ENCODE measurements around the gene ADD3. TPM values are rescaled to one million over a fixed set of nuclear protein-coding genes. Genes with fewer than 3 reads are reported as not detected.

Gene ADD3
- total RNA-seq, 2 donors from 2014 or later, result 183 to 241 TPM

GRCh38 chr10:110184398-110184797 is 176.6 kb downstream of the ADD3 start:
- no peak for DNase-seq
- H3K4me1 ChIP-seq (ENCODE audit: control insufficient read depth, insufficient read depth, low read length), result peaks cover 4% of the 10 kb centered on the region
- H3K9ac ChIP-seq (ENCODE audit: extremely low read depth, low read length, poor library complexity, severe bottlenecking), result no peak overlapping the region
- no peak overlapping the region for H3K4me3 ChIP-seq (ENCODE audit: low read length)
- no peak overlapping the region for H3K27ac Mint-ChIP-seq
- 76 to 90% methylated on average over 3 to 6 of the region's 6 CpGs for WGBS, 2 experiments (ENCODE audit: insufficient coverage in 1 of 2, insufficient read length in 1 of 2)
- H3K4me3 Mint-ChIP-seq, result no peak overlapping the region
- no peak overlapping the region for H3K27ac ChIP-seq (ENCODE audit: low read depth, low read length)
- no peaks in the 10 kb centered on the region for H3K27me3 ChIP-seq (ENCODE audit: control insufficient read depth, insufficient read depth, low read length, poor library complexity, severe bottlenecking)
- H3K4me1 Mint-ChIP-seq, result peaks cover 9% of the 10 kb centered on the region
- H3K36me3 ChIP-seq (ENCODE audit: control insufficient read depth, insufficient read depth, low read length), result no peaks in the 10 kb centered on the region
- TF ChIP-seq CTCF (conservative IDR thresholded peaks at IDR 0.05), result no peak
- no peaks in the 10 kb centered on the region for H3K9me3 ChIP-seq (ENCODE audit: control insufficient read depth, low read length)
- no peaks in the 10 kb centered on the region for H3K9me3 Mint-ChIP-seq
- H3K36me3 Mint-ChIP-seq (ENCODE audit: low read depth), result no peaks in the 10 kb centered on the region
- H3K27me3 Mint-ChIP-seq (ENCODE audit: insufficient read depth), result peaks cover 19% of the 10 kb centered on the region

Other genes with a start within 250 kb of the ADD3 start
- 10 to 100 TPM; 39.2 to 50.2 TPM for gene XPNPEP1, start 84.5 kb upstream of the ADD3 start, total RNA-seq
- gene MXI1, start 199.6 kb downstream of the ADD3 start, total RNA-seq, result 10 to 100 TPM; 31.3 to 55.4 TPM